H1 (cell line): ENCODE results near the gene POLR1G. TPM values are rescaled to one million over a fixed set of nuclear protein-coding genes. Genes with fewer than 3 reads are reported as not detected.

ENCODE experiments used
- CTCF ChIA-PET: fragments of 300-600 bp; sonication (Branson Sonifier 250); formaldehyde crosslinking; loops from one replicate; lab custom pipeline; 2021; ENCODE audit not compliant: partially characterized antibody; lab: Charles Lee
- POLR2A ChIA-PET: fragments of 300-600 bp; sonication (Branson Sonifier 250); formaldehyde crosslinking; loops from one replicate; lab custom pipeline; 2021; ENCODE audit warnings: inconsistent platforms; ENCODE audit not compliant: partially characterized antibody; lab: Charles Lee
- DNase-seq, 2 experiments: peaks; one replicate each; pipeline versions ENCODE4 v3.0.0 to v3.0.0-alpha.2; 2010 to 2022; ENCODE audit warnings: low spot score in 2 of 2, low read depth in 1 of 2, mixed read lengths in 1 of 2
- FAIRE-seq: peaks from 2 replicates; lab custom pipeline; 2011; peaks lifted over from hg19 to GRCh38; lab: Jason Lieb, UNC
- H2AFZ ChIP-seq: 2 replicates; pipeline ENCODE4 v1.8.1; 2012; ENCODE audit warnings: low read length, inconsistent platforms
- H2AK5ac ChIP-seq: 2 replicates; pipeline ENCODE4 v1.6.1; 2013; ENCODE audit warnings: low read depth, low read length
- H2BK120ac ChIP-seq: replicated peaks from 2 replicates; pipeline ENCODE3; 2013; ENCODE audit warnings: low read depth, low read length, inconsistent platforms
- H2BK12ac ChIP-seq: 2 replicates; pipeline ENCODE4 v1.6.1; 2013; ENCODE audit warnings: low read depth, low read length
- H2BK15ac ChIP-seq: 2 replicates; pipeline ENCODE4 v1.6.1; 2013; ENCODE audit warnings: low read length
- H2BK20ac ChIP-seq: 2 replicates; pipeline ENCODE4 v1.6.1; 2013; ENCODE audit warnings: low read length
- H2BK5ac ChIP-seq: 2 replicates; pipeline ENCODE4 v1.6.1; 2013; ENCODE audit warnings: low read depth, low read length
- H3K14ac ChIP-seq: 2 replicates; pipeline ENCODE4 v1.6.1; 2013; ENCODE audit warnings: inconsistent platforms; ENCODE audit not compliant: insufficient read length
- H3K18ac ChIP-seq: 2 replicates; pipeline ENCODE4 v1.6.1; 2013; ENCODE audit warnings: low read length; ENCODE audit errors: extremely low read depth
- H3K23ac ChIP-seq: 2 replicates; pipeline ENCODE4 v1.6.1; 2013; ENCODE audit warnings: inconsistent platforms; ENCODE audit not compliant: insufficient read length
- H3K23me2 ChIP-seq: 2 replicates; pipeline ENCODE4 v1.6.1; 2013; ENCODE audit warnings: low read depth, low read length
- H3K27ac ChIP-seq: 2 replicates; pipeline ENCODE4 v1.6.1; 2011; ENCODE audit warnings: low read depth, low read length, inconsistent platforms
- H3K27me3 ChIP-seq, 4 experiments: replicated peaks in 1 of 4; 1 replicate in 1 of 4; 2 replicates in 3 of 4; pipeline versions ENCODE4 v1.6.1 to v1.8.1; 2011 to 2013; ENCODE audit warnings: low read length in 3 of 4, mild to moderate bottlenecking in 3 of 4, inconsistent platforms in 2 of 4, mixed read lengths in 2 of 4, moderate library complexity in 1 of 4; ENCODE audit not compliant: control insufficient read depth in 3 of 4, insufficient read depth in 3 of 4; ENCODE audit errors: extremely low read depth in 1 of 4
- H3K36me3 ChIP-seq, 4 experiments: 2 replicates each; pipeline versions ENCODE4 v1.6.1 to v1.8.1; 2011 to 2013; ENCODE audit warnings: mild to moderate bottlenecking in 4 of 4, low read length in 3 of 4, moderate library complexity in 2 of 4, control low read depth in 1 of 4, inconsistent platforms in 1 of 4; ENCODE audit not compliant: insufficient read depth in 4 of 4, control insufficient read depth in 2 of 4
- H3K4ac ChIP-seq: replicated peaks from 2 replicates; pipeline ENCODE3; 2013; ENCODE audit warnings: low read length, low read depth, mixed read lengths, inconsistent platforms; ENCODE audit not compliant: insufficient read length
- H3K4me1 ChIP-seq, 4 experiments: replicated peaks in 1 of 4; 1 replicate in 1 of 4; 2 replicates in 3 of 4; pipeline versions ENCODE4 v1.6.1 to v1.8.1; 2011 to 2013; ENCODE audit warnings: low read length in 3 of 4, inconsistent platforms in 2 of 4, mixed read lengths in 1 of 4; ENCODE audit not compliant: insufficient read depth in 4 of 4, control insufficient read depth in 3 of 4
- H3K4me2 ChIP-seq, 2 experiments: 2 replicates each; pipeline versions ENCODE4 v1.6.1 to v1.8.1; 2011 to 2013; ENCODE audit warnings: low read depth in 2 of 2, low read length in 2 of 2, control low read depth in 1 of 2, inconsistent platforms in 1 of 2, mild to moderate bottlenecking in 1 of 2; ENCODE audit not compliant: insufficient read depth in 1 of 2
- H3K4me3 ChIP-seq, 4 experiments: fragments of 200-600, 300-600 bp in 1 of 4; sonication (generic), shearing (Covaris generic), sonication (Bioruptor Twin) in 1 of 4; 2 replicates each; pipeline versions ENCODE4 v1.5.1 to v1.8.1; 2011 to 2016; ENCODE audit warnings: low read length in 4 of 4, low read depth in 3 of 4, control low read depth in 2 of 4, inconsistent platforms in 2 of 4, mild to moderate bottlenecking in 2 of 4, mixed read lengths in 1 of 4, moderate library complexity in 1 of 4; ENCODE audit not compliant: insufficient read depth in 2 of 4; ENCODE audit errors: extremely low read depth in 1 of 4
- H3K56ac ChIP-seq: replicated peaks from 2 replicates; pipeline ENCODE3; 2013; ENCODE audit warnings: low read depth, mild to moderate bottlenecking, mixed read lengths, low read length, inconsistent platforms; ENCODE audit not compliant: insufficient read length
- H3K79me1 ChIP-seq: 2 replicates; pipeline ENCODE4 v1.6.1; 2013; ENCODE audit warnings: low read depth, low read length, control low read depth
- H3K79me2 ChIP-seq, 2 experiments: 2 replicates each; pipeline versions ENCODE4 v1.6.1 to v1.8.1; 2012 to 2013; ENCODE audit warnings: low read length in 2 of 2, mild to moderate bottlenecking in 2 of 2, inconsistent platforms in 1 of 2; ENCODE audit not compliant: insufficient read depth in 2 of 2, control insufficient read depth in 1 of 2
- H3K9ac ChIP-seq, 4 experiments: replicated peaks in 1 of 4; 1 replicate in 1 of 4; 2 replicates in 3 of 4; pipeline versions ENCODE4 v1.6.1 to v1.8.1; 2011 to 2013; ENCODE audit warnings: low read depth in 3 of 4, low read length in 3 of 4, control low read depth in 2 of 4, mild to moderate bottlenecking in 2 of 4, moderate library complexity in 2 of 4, inconsistent platforms in 1 of 4; ENCODE audit errors: extremely low read depth in 1 of 4
- H3K9me3 ChIP-seq, 2 experiments: 2 replicates each; pipeline versions ENCODE4 v1.6.1 to v1.8.1; 2012 to 2013; ENCODE audit warnings: mild to moderate bottlenecking in 2 of 2, moderate library complexity in 2 of 2, control low read depth in 1 of 2, inconsistent platforms in 1 of 2, low read depth in 1 of 2, low read length in 1 of 2, mixed read lengths in 1 of 2; ENCODE audit not compliant: insufficient read depth in 2 of 2
- H4K20me1 ChIP-seq, 2 experiments: replicated peaks in 1 of 2; 2 replicates each; pipeline versions ENCODE3 to v1.8.1; 2011 to 2013; ENCODE audit warnings: inconsistent platforms in 2 of 2, low read length in 2 of 2, mild to moderate bottlenecking in 1 of 2; ENCODE audit not compliant: insufficient read depth in 2 of 2, control insufficient read depth in 1 of 2
- H4K5ac ChIP-seq: 2 replicates; pipeline ENCODE4 v1.6.1; 2013; ENCODE audit warnings: low read length, low read depth, mixed read lengths, inconsistent platforms; ENCODE audit not compliant: insufficient read length
- H4K8ac ChIP-seq: 2 replicates; pipeline ENCODE4 v1.8.0; 2013; ENCODE audit warnings: mild to moderate bottlenecking, moderate library complexity, low read length, inconsistent platforms; ENCODE audit not compliant: insufficient read depth; ENCODE audit errors: extremely low read depth
- H4K91ac ChIP-seq: replicated peaks from 2 replicates; pipeline ENCODE3; 2013; ENCODE audit warnings: low read length, mixed read lengths, inconsistent platforms; ENCODE audit not compliant: insufficient read length
- CTBP2 ChIP-seq: IDR thresholded peaks from 2 replicates; pipeline ENCODE4 v1.7.0; 2011; ENCODE audit warnings: borderline replicate concordance, mild to moderate bottlenecking, moderate library complexity, mixed read lengths, low read length; ENCODE audit not compliant: insufficient read depth, insufficient read length
- KDM1A ChIP-seq: fragments of 200-600, 300-600 bp; sonication (generic); IDR thresholded peaks from 2 replicates; pipeline ENCODE4 v1.7.1; 2016; ENCODE audit warnings: mild to moderate bottlenecking, low read length, borderline replicate concordance
- PHF8 ChIP-seq: fragments of 200-600 bp; sonication (generic); conservative IDR thresholded peaks from 2 replicates; pipeline ENCODE4 v1.7.1; 2012; ENCODE audit warnings: low read depth, mild to moderate bottlenecking, inconsistent platforms, low read length, moderate library complexity
- SIRT6 ChIP-seq: IDR thresholded peaks from one replicate; pipeline ENCODE4 v1.7.1; 2012; ENCODE audit warnings: low read length, inconsistent platforms
- SP1 ChIP-seq: IDR thresholded peaks from 2 replicates; pipeline ENCODE4 v1.6.1; 2011; ENCODE audit warnings: low read depth, low read length
- WGBS, 2 experiments: shearing (Covaris generic) in 1 of 2; methylation state at CpG; one replicate each; pipeline versions ENCODE4 v1.1.6 to v1.1.7; 2013 to 2015; ENCODE audit warnings: low lambda C conversion rate in 2 of 2, mixed read lengths in 2 of 2, inconsistent platforms in 1 of 2, low coverage in 1 of 2, missing lambda C conversion rate in 1 of 2; ENCODE audit not compliant: insufficient replicate concordance in 2 of 2, insufficient coverage in 1 of 2, insufficient read length in 1 of 2; ENCODE audit errors: extremely low coverage in 1 of 2, missing lambda C conversion rate in 1 of 2; 5-methylcytosine and 5-hydroxymethylcytosine counted together
- polyA plus RNA-seq, 7 experiments: library from polyadenylated mRNA; depleted of rRNA in 3 of 7; stranded (reverse) in 5 of 7; unstranded in 2 of 7; fragments of >200 nt in 5 of 7; fragments of 200-250 nt in 2 of 7; gene quantifications; 1 replicate in 5 of 7; 2 replicates in 1 of 7; 4 replicates in 1 of 7; pipeline versions ENCODE4 v1.2.1 to v1.2.3, GENCODE V29; 2011 to 2013; ENCODE audit warnings: missing spikeins in 2 of 7, mixed read lengths in 2 of 7
- total RNA-seq: library from RNA; stranded (reverse); fragmentation: NEBNext Ultra II Directional; extraction: Animal tissue kit (Norgen Biotek cat#: 25700); gene quantifications from 2 replicates; pipeline ENCODE4 v1.2.1, GENCODE V29; 2021

Gene POLR1G
- total and polyA plus RNA-seq, 2 of the 8 experiments (the other 6 are each of a cell fraction or from before 2014, with no cell fraction given), result 16.8 to 34.8 TPM

GRCh38 chr19:45437328-45437727 is 30.9 kb downstream of the POLR1G start:
- H3K4me3 ChIP-seq, result no peak overlapping the region
- H3K4ac ChIP-seq, result no peak overlapping the region
- peaks cover 0 to 1% (median 0%) of the 10 kb centered on the region in 4 experiments; a peak in 2 of 7 replicates for H3K27me3 ChIP-seq
- H2BK20ac ChIP-seq, result no peak overlapping the region
- no peaks in the 10 kb centered on the region; the same call in 1 of the 2 replicates for H3K23me2 ChIP-seq
- WGBS, 2 experiments, result 86% methylated on average over 3 of the region's 3 CpGs; no CpG with 5 or more reads in 1 of the 2 experiments
- no peaks in the 10 kb centered on the region for H4K20me1 ChIP-seq
- no peaks in the 10 kb centered on the region for H3K36me3 ChIP-seq
- H3K79me2 ChIP-seq, result no peaks in the 10 kb centered on the region
- no peak overlapping the region for H2AFZ ChIP-seq
- no peak overlapping the region for H3K23ac ChIP-seq
- no peak overlapping the region for H3K18ac ChIP-seq
- ChIA-PET CTCF (interaction anchor here (1.2 to 21.2 kb wide), 3 partner anchors 9 to 90 kb away, joined by 3 to 760 read pairs (median 3); partner anchors contain the start of gene FOSB), POLR2A (interaction anchor here (1.2 kb wide), 1 partner anchor 29 kb away, joined by 3 read pairs; no protein-coding TSS in a partner anchor)
- H3K4me2 ChIP-seq, result no peak overlapping the region
- no peak overlapping the region for H2BK12ac ChIP-seq
- no peak overlapping the region for H4K8ac ChIP-seq
- no peak overlapping the region for H2BK120ac ChIP-seq
- H2BK5ac ChIP-seq, result no peak overlapping the region
- no peak overlapping the region for H3K27ac ChIP-seq
- no peaks in the 10 kb centered on the region for H3K79me1 ChIP-seq
- no peak overlapping the region for H3K9ac ChIP-seq
- no peaks in the 10 kb centered on the region for H3K9me3 ChIP-seq
- no peak overlapping the region for H4K91ac ChIP-seq
- no peak for TF ChIP-seq SP1
- no peak for TF ChIP-seq PHF8
- TF ChIP-seq KDM1A, result peak; percentile 71; the same call in 1 of the 2 replicates
- TF ChIP-seq CTBP2, result no peak
- TF ChIP-seq SIRT6, result no peak
- no peak overlapping the region for H3K56ac ChIP-seq
- no peak overlapping the region for H3K14ac ChIP-seq
- DNase-seq, result no peak
- H3K4me1 ChIP-seq, result peaks cover 0 to 6% (median 4%) of the 10 kb centered on the region in 4 experiments; a peak in 5 of 7 replicates
- no peak overlapping the region for H2BK15ac ChIP-seq
- no peak overlapping the region for H4K5ac ChIP-seq
- no peak overlapping the region for H2AK5ac ChIP-seq
- FAIRE-seq, result no peak
